HG03457 (cell line): ENCODE measurements around the gene FAM114A1.
"Not testable (repeated sequence)": the region's sequence is repeated elsewhere in the genome, so short reads cannot be mapped to it uniquely, and the experiment has no call there.

ENCODE experiments used
- ATAC-seq: cut with Tn5 transposase; IDR thresholded peaks from one replicate; pipeline ENCODE4 v1.9.1; 2021; ENCODE audit warnings: moderate number of reproducible peaks; ENCODE audit not compliant: unreplicated experiment

FAM114A1 gene

DNA sequence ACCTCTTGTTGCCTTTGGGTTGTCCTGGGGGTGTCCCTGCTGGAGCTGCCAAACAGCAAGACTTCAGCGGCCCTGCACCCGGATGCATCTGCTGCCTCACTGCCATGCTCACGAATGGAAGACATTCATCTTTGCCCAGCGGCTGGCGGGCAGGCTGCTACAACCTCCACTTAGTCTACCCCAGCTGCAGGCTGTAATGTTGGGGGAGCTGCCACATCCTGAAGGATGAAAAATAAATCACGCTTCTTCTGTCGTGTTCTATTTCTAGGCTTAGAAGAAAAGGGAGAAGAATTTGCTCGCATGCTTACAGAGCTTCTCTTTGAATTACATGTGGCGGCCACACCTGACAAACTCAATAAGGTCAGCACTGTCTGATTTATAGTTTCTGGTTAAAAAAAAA lies 61.4 kb downstream of the FAM114A1 start:
- no peak for ATAC-seq

DNA sequence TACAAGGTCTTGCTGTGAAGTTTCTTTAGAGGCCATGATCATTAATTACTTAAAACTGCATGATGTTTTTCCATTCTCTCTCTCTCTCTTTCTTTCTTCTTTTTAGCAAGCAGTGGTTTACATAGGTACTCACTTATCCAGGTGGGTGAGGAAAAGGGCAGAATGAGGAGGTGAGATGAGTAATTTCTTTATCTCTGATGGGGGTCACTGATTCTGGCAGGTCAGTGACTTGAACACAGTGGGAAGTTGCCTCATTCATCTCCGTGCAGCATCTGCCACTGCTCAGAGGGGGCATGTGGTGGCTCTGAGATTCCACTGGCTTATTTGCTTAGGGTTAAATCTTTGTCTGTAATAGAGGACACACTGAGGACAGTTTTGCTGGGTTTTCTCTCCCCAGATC lies 62.6 kb downstream of the FAM114A1 start:
- no peak for ATAC-seq

- no peak for ATAC-seq
These were observed 63.1 kb downstream of the FAM114A1 start for GRCh38 chr4:38930707-38931106.

- ATAC-seq = no peak
These were observed 63.5 kb downstream of the FAM114A1 start for GRCh38 chr4:38931125-38931524.

DNA sequence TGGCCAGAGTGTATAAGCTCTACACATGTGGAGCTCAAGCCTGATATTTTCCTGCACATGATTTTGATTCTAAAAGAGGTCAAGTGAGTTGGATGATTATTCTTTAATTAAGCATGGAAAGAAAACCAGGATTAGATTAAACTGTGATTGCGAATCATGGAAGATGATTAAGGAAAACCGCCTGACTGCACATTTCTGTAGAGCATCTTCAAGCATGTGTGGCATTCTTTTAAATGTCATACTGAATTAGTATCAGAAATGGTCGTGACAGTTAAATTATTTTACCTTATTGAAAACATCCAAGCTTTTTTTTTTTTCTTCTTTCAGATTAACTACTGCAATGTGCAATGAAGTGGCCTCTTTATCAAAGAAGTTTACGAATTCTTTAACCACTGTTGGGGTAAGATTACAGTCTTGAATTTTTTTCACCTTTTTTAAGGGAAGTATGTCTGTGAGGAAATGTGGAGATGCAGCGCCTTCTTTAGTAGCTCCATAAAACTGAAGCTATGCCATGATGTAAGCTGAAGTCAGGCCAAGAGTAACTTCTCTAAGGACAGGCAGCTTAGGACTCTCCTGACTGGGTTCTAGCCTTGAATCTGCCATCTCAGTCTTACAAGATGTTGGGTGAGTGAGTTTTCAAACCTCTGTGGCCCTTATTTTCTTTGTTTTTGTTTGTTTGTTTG lies 67.9 kb downstream of the FAM114A1 start:
- ATAC-seq = no peak

GRCh38 chr4:38939165-38939564 lies 71.6 kb downstream of the FAM114A1 start:
- peak; percentile 96 for ATAC-seq

- ATAC-seq = no peak
These were observed 72.9 kb downstream of the FAM114A1 start for GRCh38 chr4:38940476-38940875.

GRCh38 chr4:38941906-38942305 lies 74.3 kb downstream of the FAM114A1 start:
- not testable (repeated sequence) for ATAC-seq

- ATAC-seq = no peak
These were observed 75.7 kb downstream of the FAM114A1 start for GRCh38 chr4:38943343-38943742.

- no peak for ATAC-seq
These were observed 76.8 kb downstream of the FAM114A1 start for GRCh38 chr4:38944440-38944839.

DNA sequence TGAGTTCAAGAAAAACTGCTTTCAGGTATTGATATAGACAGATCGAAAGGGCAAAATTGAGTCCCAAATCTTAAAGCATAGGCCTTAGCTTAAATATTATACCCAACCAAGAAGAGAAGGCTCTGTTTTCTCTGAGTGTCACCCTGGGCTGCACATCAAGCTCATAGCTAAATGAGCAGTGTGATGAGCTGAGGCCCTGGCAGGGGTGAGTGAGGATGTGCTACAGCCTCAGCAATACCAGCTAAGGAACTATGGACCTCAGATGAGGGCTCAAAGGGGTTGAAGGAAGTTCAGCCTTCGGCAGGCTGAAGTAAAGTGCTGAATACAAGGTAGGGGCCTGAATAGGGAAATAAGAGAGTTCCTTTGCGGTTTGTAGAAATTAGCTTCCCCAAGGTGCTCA lies 79.3 kb downstream of the FAM114A1 start:
- ATAC-seq = no peak

DNA sequence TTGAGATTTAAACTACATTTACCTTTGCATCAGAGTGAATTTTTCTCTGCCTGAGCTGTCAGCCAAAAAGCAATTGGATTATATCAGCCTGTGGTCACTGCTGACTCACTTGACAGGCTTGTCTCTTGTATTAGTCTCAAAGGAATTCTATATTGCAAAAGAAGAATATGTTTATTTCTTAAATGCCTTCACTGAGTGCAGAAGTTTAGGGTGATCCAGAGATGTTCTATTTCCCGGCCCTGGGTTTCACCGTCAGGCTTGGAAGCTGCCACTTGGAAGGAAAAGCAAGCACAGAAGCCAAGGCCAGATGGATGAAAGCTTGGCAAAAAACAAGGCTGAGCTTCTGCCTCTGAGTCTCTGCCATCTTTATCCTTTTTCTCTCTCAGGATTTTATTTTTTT lies 80.9 kb downstream of the FAM114A1 start:
- no peak for ATAC-seq

DNA sequence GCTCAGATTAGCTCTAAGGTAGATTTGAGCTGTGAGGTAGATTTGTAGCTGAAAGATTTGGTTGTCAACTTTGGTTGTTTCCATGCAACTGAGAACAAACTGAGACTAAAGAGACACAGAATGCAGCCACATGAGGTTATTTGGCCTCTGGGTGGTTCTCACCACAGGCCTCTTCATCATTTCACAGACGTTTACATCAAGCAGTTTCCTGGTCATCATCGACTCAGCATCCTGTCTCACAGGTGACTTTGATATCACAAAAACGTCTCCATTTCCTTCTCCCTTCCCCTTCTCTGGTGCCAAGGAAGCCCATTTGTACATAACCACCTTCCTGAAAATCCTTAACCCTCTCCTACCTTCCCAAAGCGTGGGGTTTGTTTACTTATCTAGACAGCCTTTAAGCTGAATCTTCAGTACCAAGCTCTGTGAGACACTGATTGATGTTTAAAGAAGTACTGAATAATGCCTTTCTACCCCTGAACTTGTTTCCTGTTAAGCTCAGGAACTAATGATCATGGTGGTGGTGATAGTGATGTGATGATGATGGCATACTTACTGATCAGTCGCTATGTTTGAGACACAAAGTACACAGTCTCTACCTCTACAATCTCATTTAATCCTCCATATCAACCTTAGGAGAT lies 81.9 kb downstream of the FAM114A1 start:
- ATAC-seq = no peak

- no peak for ATAC-seq
These were observed 82.6 kb downstream of the FAM114A1 start for GRCh38 chr4:38950159-38950558.

DNA sequence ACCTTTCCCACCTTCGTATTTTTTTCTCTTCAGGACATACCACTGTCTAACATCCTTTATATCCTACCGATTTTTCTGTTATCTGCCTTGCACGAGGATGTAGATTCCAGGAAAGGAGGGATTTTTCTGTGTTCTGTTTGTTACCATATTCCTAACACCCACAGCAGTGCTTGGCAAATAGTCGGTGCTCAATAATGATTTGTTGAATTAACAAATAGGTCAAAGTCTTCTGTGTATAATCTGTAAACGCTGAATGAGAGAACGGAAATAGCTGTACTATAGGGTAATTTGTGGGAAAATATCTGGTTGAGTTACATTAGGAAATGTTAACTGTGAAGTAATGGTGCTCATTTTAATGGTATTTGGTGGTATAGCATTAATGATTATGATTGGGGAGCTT lies 83.1 kb downstream of the FAM114A1 start:
- no peak for ATAC-seq

GRCh38 chr4:38951598-38951997 lies 84.0 kb downstream of the FAM114A1 start:
- ATAC-seq = no peak

DNA sequence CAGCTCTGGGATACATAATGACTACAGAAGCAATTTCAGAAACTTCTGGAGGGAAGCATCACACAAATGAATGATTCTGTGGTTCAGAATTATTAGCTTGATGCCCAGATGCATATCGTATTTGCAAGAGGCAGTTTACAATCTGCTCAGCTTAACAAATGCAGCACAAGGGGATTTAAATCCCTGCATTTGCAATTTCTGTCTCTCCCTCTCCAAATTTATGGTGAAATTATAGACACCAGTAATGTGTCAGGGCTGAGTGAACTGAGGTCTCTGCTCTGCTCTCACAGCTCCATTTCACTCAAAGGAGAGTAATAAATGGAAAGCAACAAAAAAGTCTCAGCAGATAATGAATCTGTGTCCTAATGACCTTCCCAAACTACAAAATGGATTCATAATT lies 84.4 kb downstream of the FAM114A1 start:
- no peak for ATAC-seq

DNA sequence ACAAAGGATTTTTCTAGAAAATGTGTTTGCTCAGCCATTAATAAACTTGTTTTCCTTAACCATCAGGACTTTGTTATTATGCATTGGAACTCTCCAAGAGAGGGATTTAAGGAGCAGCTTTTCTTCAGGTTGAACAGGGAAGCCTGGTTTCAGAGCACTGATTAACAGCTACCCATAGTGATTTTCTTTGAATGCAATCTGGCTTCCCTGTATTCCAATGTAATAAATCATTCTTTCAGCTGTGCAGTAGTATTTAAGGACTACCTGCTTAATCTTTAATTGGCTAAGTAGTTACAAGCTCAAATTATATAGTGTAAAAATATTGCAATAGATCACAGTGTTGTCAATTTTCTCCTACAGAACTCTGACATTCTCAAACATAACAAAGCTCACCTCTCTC lies 87.1 kb downstream of the FAM114A1 start:
- no peak for ATAC-seq

- ATAC-seq = no peak
These were observed 88.4 kb downstream of the FAM114A1 start for GRCh38 chr4:38955957-38956356.

DNA sequence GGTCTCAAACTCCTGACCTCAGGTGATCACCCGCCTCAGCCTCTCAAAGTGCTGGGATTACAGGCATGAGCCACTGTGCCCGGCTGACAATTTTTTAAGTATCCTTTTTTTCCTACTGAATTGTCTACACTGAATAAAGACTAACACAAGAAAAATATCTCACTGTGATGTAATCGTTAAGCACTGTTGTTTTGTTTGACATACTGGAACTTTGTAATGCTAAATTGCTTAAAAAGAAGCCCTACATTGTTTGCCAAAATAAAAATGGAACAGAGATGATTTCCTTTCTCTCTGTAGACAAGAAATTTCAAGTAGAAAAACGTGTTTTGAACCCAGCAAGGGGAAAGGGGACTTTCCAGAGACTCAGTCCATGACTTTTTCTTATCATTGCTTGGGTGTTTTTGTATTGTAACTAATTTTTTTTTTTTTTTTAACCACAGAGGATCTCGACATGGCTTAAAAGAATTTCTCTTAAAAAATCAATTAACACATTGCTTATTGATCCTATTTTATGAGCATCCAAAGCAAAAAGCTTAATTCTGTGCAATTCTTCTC lies 89.7 kb downstream of the FAM114A1 start:
- ATAC-seq = no peak

DNA sequence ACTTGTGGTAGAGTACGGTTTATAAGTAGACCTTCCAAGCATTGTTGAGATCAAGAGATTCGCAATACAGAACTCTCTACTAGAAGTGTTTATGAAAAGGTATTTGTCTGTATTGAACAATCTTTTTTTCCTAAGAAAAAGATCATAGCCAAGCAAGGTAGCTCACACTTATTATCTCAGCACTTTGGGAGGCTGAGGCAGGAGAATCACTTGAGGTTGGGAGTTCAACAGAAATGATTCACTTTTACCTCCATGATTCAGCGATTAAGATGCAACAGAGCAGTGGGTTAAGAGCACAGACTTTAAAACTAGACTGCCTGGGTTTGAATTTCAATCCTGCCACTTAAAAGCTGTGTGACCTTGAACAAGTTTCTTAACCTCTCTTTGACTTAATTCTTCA lies 90.3 kb downstream of the FAM114A1 start:
- no peak for ATAC-seq

GRCh38 chr4:38958453-38959190 lies 91.0 kb downstream of the FAM114A1 start:
- ATAC-seq = no peak
